ENCODE measurements around the gene STARD13. TPM values are rescaled to one million over a fixed set of nuclear protein-coding genes. Genes with fewer than 3 reads are reported as not detected.

Gene STARD13
- total and polyA plus RNA-seq, 2 donors (not counting 1 experiment from before 2014, with no cell fraction given): 0.06 to 0.22 TPM

DNA sequence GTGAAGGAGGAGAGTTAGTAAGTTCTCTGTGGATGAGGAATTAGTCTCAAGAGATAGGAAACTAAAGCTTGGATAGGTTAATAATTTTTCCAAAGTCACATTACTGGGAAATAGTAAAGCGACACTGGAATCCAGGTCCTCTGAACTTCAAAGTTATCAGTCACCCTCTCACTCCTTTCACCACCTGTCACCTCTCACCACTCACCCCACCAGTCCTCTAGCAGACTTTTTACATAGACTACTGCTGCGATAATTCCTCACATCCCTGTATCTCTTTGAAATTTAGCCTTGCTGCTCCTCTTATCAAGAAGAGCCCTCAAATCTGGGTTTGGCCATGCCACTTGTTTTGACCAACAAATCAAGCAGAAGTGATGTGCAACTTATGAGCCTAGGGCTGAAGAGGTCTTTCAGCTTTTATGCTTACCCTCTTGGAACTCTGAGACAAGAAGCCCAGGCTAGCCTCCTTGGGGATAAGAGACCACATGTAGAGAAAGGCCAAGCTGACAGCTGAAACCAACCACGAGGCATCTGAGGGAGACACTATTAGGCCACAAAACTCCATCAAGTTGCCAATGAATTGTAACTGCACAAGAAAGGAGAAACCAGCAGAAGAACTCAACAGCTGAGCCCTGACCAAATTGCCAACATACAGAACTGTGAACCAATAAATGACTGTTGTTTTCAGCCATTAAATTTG, 41.2 kb downstream of the STARD13 start:
- CTCF ChIA-PET: interaction anchor here (1.0 kb wide), 1 partner anchor 15 kb away, joined by 6 read pairs; no protein-coding TSS in a partner anchor
- H3K4me2 ChIP-seq (replicated peaks; ENCODE audit: low read depth, low read length, poor library complexity, severe bottlenecking): no peak overlapping the region
- no peaks in the 10 kb centered on the region for H3K79me2 ChIP-seq (ENCODE audit: control insufficient read depth, insufficient read depth, low read length)
- POLR2A ChIA-PET: no interaction called here
- intact Hi-C loops (cut with micrococcal nuclease): no loop called here
- no peak overlapping the region for H3K9ac ChIP-seq (ENCODE audit: low read length)
- no peaks in the 10 kb centered on the region for H4K20me1 ChIP-seq (ENCODE audit: control insufficient read depth, insufficient read depth, low read length, poor library complexity, severe bottlenecking)
- Mint-ChIP-seq H3K4me3 (no peak overlapping the region), H3K9me3 (ENCODE audit: insufficient read depth) (peaks cover 3% of the 10 kb centered on the region), H3K4me1 (no peaks in the 10 kb centered on the region), H3K27me3 (peaks cover 14% of the 10 kb centered on the region), H3K27ac (no peak overlapping the region)
- H3K4me3 ChIP-seq (ENCODE audit: control extremely low read depth in 1 of 5, extremely low read depth in 1 of 5, insufficient read depth in 1 of 5, low read depth in 2 of 5, low read length in 4 of 5): no peak overlapping the region
- WGBS (ENCODE audit: insufficient coverage): 88% methylated on average over 2 of the region's 3 CpGs
- H3K9me3 ChIP-seq (ENCODE audit: control extremely low read depth in 1 of 3, control insufficient read depth in 2 of 3, insufficient read depth in 1 of 3, low read length in 2 of 3): peaks cover 0 to 7% (median 0%) of the 10 kb centered on the region in 3 donors
- H3K36me3 ChIP-seq (replicated peaks in 1 of 2; ENCODE audit: control extremely low read depth in 1 of 2, control insufficient read depth in 1 of 2, extremely low read depth in 1 of 2, insufficient read depth in 2 of 2, low read length in 1 of 2): no peaks in the 10 kb centered on the region
- H2AFZ ChIP-seq (ENCODE audit: insufficient read depth, low read depth, low read length, poor library complexity, severe bottlenecking): no peak overlapping the region
- H3K27ac ChIP-seq (ENCODE audit: low read length in 2 of 2): no peak overlapping the region
- H3K4me1 ChIP-seq (ENCODE audit: control insufficient read depth in 2 of 2, insufficient read depth in 2 of 2, low read length in 2 of 2): no peaks in the 10 kb centered on the region
- ATAC-seq (ENCODE audit: low read depth): no peak
- TF ChIP-seq, protein P1, sequence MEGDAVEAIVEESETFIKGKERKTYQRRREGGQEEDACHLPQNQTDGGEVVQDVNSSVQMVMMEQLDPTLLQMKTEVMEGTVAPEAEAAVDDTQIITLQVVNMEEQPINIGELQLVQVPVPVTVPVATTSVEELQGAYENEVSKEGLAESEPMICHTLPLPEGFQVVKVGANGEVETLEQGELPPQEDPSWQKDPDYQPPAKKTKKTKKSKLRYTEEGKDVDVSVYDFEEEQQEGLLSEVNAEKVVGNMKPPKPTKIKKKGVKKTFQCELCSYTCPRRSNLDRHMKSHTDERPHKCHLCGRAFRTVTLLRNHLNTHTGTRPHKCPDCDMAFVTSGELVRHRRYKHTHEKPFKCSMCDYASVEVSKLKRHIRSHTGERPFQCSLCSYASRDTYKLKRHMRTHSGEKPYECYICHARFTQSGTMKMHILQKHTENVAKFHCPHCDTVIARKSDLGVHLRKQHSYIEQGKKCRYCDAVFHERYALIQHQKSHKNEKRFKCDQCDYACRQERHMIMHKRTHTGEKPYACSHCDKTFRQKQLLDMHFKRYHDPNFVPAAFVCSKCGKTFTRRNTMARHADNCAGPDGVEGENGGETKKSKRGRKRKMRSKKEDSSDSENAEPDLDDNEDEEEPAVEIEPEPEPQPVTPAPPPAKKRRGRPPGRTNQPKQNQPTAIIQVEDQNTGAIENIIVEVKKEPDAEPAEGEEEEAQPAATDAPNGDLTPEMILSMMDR (IDR thresholded peaks at IDR 0.05): no peak
- no peak for TF ChIP-seq EZH2 (IDR thresholded peaks at IDR 0.05; ENCODE audit: borderline replicate concordance, insufficient read depth, low read depth, low read length, poor library complexity, severe bottlenecking)
- DNase-seq: no peak
- H3K27me3 ChIP-seq (replicated peaks in 1 of 4; ENCODE audit: control extremely low read depth in 1 of 4, control insufficient read depth in 3 of 4, insufficient read depth in 4 of 4, low read length in 3 of 4): peaks cover 0 to 2% (median 0%) of the 10 kb centered on the region in 4 experiments

DNA sequence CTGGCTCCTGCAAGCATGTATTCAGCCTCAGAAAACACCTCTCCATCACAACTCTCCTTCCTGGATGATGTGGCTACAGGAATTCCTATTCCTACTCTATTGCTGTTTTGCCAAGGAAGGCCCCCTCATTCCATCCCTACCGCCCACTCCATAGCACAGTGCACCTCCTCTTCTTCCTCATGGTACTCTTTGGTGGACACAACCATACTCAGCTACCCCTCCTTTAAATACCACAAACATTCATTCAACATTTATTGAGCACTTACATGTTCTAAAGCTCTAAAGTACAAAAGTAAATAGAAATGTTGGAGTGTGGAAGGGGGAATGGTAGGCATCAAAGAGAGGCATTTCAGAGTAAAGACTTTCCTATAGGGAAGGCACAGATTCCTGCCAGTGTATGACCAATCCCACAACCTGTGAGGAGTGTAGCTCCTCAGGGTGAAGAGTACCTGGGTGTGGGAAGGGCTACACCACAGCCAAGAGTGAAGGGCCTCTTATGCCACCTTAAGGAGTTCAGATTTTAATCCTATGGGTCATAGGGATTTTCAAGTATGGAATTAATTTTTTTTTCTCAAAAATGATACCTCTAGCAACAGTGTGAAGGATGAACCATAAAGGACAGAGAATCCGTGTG, 42.5 kb downstream of the STARD13 start:
- no peak overlapping the region for H3K4me3 Mint-ChIP-seq

More for the DNA sequence above, 42.5 kb downstream of the STARD13 start:
- Histone ChIP-seq H4K20me1 (ENCODE audit: control insufficient read depth, insufficient read depth, low read length, poor library complexity, severe bottlenecking) (no peaks in the 10 kb centered on the region), H3K27ac (ENCODE audit: low read length in 2 of 2) (no peak overlapping the region), H3K36me3 (replicated peaks in 1 of 2; ENCODE audit: control extremely low read depth in 1 of 2, control insufficient read depth in 1 of 2, extremely low read depth in 1 of 2, insufficient read depth in 2 of 2, low read length in 1 of 2) (no peaks in the 10 kb centered on the region), H2AFZ (ENCODE audit: insufficient read depth, low read depth, low read length, poor library complexity, severe bottlenecking) (no peak overlapping the region), H3K4me1 (ENCODE audit: control insufficient read depth in 2 of 2, insufficient read depth in 2 of 2, low read length in 2 of 2) (no peaks in the 10 kb centered on the region), H3K79me2 (ENCODE audit: control insufficient read depth, insufficient read depth, low read length) (no peaks in the 10 kb centered on the region), H3K4me2 (replicated peaks; ENCODE audit: low read depth, low read length, poor library complexity, severe bottlenecking) (no peak overlapping the region), H3K27me3 (replicated peaks in 1 of 4; ENCODE audit: control extremely low read depth in 1 of 4, control insufficient read depth in 3 of 4, insufficient read depth in 4 of 4, low read length in 3 of 4) (peaks cover 0 to 2% (median 0%) of the 10 kb centered on the region in 4 experiments), H3K4me3 (ENCODE audit: control extremely low read depth in 1 of 5, extremely low read depth in 1 of 5, insufficient read depth in 1 of 5, low read depth in 2 of 5, low read length in 4 of 5) (no peak overlapping the region), H3K9ac (ENCODE audit: low read length) (no peak overlapping the region), H3K9me3 (ENCODE audit: control extremely low read depth in 1 of 3, control insufficient read depth in 2 of 3, insufficient read depth in 1 of 3, low read length in 2 of 3) (peaks cover 0 to 7% (median 0%) of the 10 kb centered on the region in 3 donors)
- intact Hi-C loops (cut with micrococcal nuclease): no loop called here
- H3K9me3 Mint-ChIP-seq (ENCODE audit: insufficient read depth): peaks cover 3% of the 10 kb centered on the region
- TF ChIP-seq, protein P1 (IDR thresholded peaks at IDR 0.05): no peak
- no peak for TF ChIP-seq EZH2 (IDR thresholded peaks at IDR 0.05; ENCODE audit: borderline replicate concordance, insufficient read depth, low read depth, low read length, poor library complexity, severe bottlenecking)
- no peak for DNase-seq
- no peak overlapping the region for H3K27ac Mint-ChIP-seq
- WGBS (ENCODE audit: insufficient coverage): 100% methylated on average over 1 of the region's 2 CpGs
- H3K27me3 Mint-ChIP-seq: peaks cover 18% of the 10 kb centered on the region
- no peaks in the 10 kb centered on the region for H3K4me1 Mint-ChIP-seq
- no peak for ATAC-seq (ENCODE audit: low read depth)
- CTCF ChIA-PET: interaction anchor here (0.9 to 1.0 kb wide), 2 partner anchors 14 kb away, joined by 3 to 6 read pairs; no protein-coding TSS in a partner anchor
- POLR2A ChIA-PET: no interaction called here

Data from B cell (primary cell).